ENCODE data around the gene NFE2L2. TPM values are rescaled to one million over a fixed set of nuclear protein-coding genes. Genes with fewer than 3 reads are reported as not detected.

The NFE2L2 gene
- total and polyA plus RNA-seq, 2 donors (not counting 3 experiments of a cell fraction or from before 2014, with no cell fraction given): 57.1 to 66.2 TPM

GRCh38 chr2:177302552-177302951 is 38.0 kb upstream of the NFE2L2 start:
- FAIRE-seq (no peak), DNase-seq (ENCODE audit: low read depth, low spot score) (no peak)
- no peak overlapping the region for H3K4me3 ChIP-seq (replicated peaks in 1 of 3; ENCODE audit: insufficient read depth in 1 of 3, low read depth in 1 of 3, low read length in 3 of 3)
- TF ChIP-seq CTCF (IDR thresholded peaks at IDR 0.05; ENCODE audit: extremely low read depth in 1 of 2, insufficient read depth in 1 of 2, low read depth in 1 of 2, low read length in 2 of 2) (no peak), EZH2 (IDR thresholded peaks at IDR 0.05; ENCODE audit: borderline replicate concordance, low read depth, low read length, severe bottlenecking) (no peak), MAX (IDR thresholded peaks at IDR 0.05; ENCODE audit: insufficient read depth, insufficient read length) (no peak), POLR2A (IDR thresholded peaks at IDR 0.05; ENCODE audit: low read depth, low read length) (no peak), FOS (IDR thresholded peaks at IDR 0.05; ENCODE audit: borderline replicate concordance, insufficient read depth, low read length) (no peak)
- no peaks in the 10 kb centered on the region for H3K9me1 ChIP-seq (replicated peaks; ENCODE audit: control insufficient read depth, extremely low read depth, insufficient read depth, low read length)
- H3K36me3 ChIP-seq (ENCODE audit: control insufficient read depth in 2 of 2, extremely low read depth in 1 of 2, insufficient read depth in 2 of 2, low read length in 2 of 2): peaks cover 0 to 2% of the 10 kb centered on the region in 2 experiments
- intact Hi-C loops (cut with micrococcal nuclease): no loop called here
- no peak overlapping the region for H3K27ac ChIP-seq (ENCODE audit: insufficient read depth, low read depth, low read length)
- POLR2A ChIA-PET: no interaction called here
- no peak overlapping the region for H3K9ac ChIP-seq (replicated peaks; ENCODE audit: extremely low read depth, insufficient read depth, low read length)
- H2AFZ ChIP-seq (ENCODE audit: low read depth, low read length): no peak overlapping the region
- H4K20me1 ChIP-seq (replicated peaks; ENCODE audit: control insufficient read depth, extremely low read depth, insufficient read depth, low read length): no peaks in the 10 kb centered on the region
- H3K9me3 ChIP-seq (replicated peaks; ENCODE audit: control insufficient read depth, insufficient read depth, low read length): no peaks in the 10 kb centered on the region
- H3K4me1 ChIP-seq (ENCODE audit: control insufficient read depth, extremely low read depth, insufficient read depth, low read length): no peaks in the 10 kb centered on the region
- no peaks in the 10 kb centered on the region for H3K27me3 ChIP-seq (ENCODE audit: control insufficient read depth in 2 of 2, insufficient read depth in 2 of 2, low read length in 2 of 2)
- no TSS peak for BruUV-seq (replicated peaks)
- no peaks in the 10 kb centered on the region for H3K79me2 ChIP-seq (ENCODE audit: control insufficient read depth, insufficient read depth, low read length)
- no peak overlapping the region for H3K4me2 ChIP-seq (ENCODE audit: insufficient read depth, low read length)
- CTCF ChIA-PET: interaction anchor here (1.3 kb wide), 1 partner anchor 138 kb away, joined by 4 read pairs; no protein-coding TSS in a partner anchor
- dilution Hi-C loops (cut with MboI; ENCODE audit: extremely low pct_ligation_motif_present, low sequenced_read_pairs): no loop called here

GRCh38 chr2:177298191-177298590 is 33.7 kb upstream of the NFE2L2 start:
- FAIRE-seq: no peak
- Histone ChIP-seq H3K36me3 (ENCODE audit: control insufficient read depth in 2 of 2, extremely low read depth in 1 of 2, insufficient read depth in 2 of 2, low read length in 2 of 2) (no peaks in the 10 kb centered on the region), H3K4me1 (ENCODE audit: control insufficient read depth, extremely low read depth, insufficient read depth, low read length) (no peaks in the 10 kb centered on the region), H3K9me1 (replicated peaks; ENCODE audit: control insufficient read depth, extremely low read depth, insufficient read depth, low read length) (no peaks in the 10 kb centered on the region), H2AFZ (ENCODE audit: low read depth, low read length) (no peak overlapping the region), H3K27me3 (ENCODE audit: control insufficient read depth in 2 of 2, insufficient read depth in 2 of 2, low read length in 2 of 2) (no peaks in the 10 kb centered on the region), H3K4me3 (replicated peaks in 1 of 3; ENCODE audit: insufficient read depth in 1 of 3, low read depth in 1 of 3, low read length in 3 of 3) (no peak overlapping the region), H3K79me2 (ENCODE audit: control insufficient read depth, insufficient read depth, low read length) (no peaks in the 10 kb centered on the region), H3K4me2 (ENCODE audit: insufficient read depth, low read length) (no peak overlapping the region), H3K27ac (ENCODE audit: insufficient read depth, low read depth, low read length) (no peak overlapping the region), H3K9me3 (replicated peaks; ENCODE audit: control insufficient read depth, insufficient read depth, low read length) (no peaks in the 10 kb centered on the region), H4K20me1 (replicated peaks; ENCODE audit: control insufficient read depth, extremely low read depth, insufficient read depth, low read length) (no peaks in the 10 kb centered on the region), H3K9ac (replicated peaks; ENCODE audit: extremely low read depth, insufficient read depth, low read length) (no peak overlapping the region)
- POLR2A ChIA-PET: no interaction called here
- CTCF ChIA-PET: no interaction called here
- BruUV-seq (replicated peaks): no TSS peak
- DNase-seq (ENCODE audit: low read depth, low spot score): no peak
- intact Hi-C loops (cut with micrococcal nuclease): no loop called here
- TF ChIP-seq JUN (IDR thresholded peaks at IDR 0.05; ENCODE audit: borderline replicate concordance, insufficient read depth, insufficient read length, low read depth): no peak
- TF ChIP-seq FOS (IDR thresholded peaks at IDR 0.05; ENCODE audit: borderline replicate concordance, insufficient read depth, low read length): no peak
- no peak for TF ChIP-seq EZH2 (IDR thresholded peaks at IDR 0.05; ENCODE audit: borderline replicate concordance, low read depth, low read length, severe bottlenecking)
- TF ChIP-seq MAX (IDR thresholded peaks at IDR 0.05; ENCODE audit: insufficient read depth, insufficient read length): no peak
- no peak for TF ChIP-seq GATA2 (IDR thresholded peaks at IDR 0.05; ENCODE audit: insufficient read depth, insufficient read length, low read depth, low read length)
- TF ChIP-seq MYC (IDR thresholded peaks at IDR 0.05; ENCODE audit: low read depth, low read length): no peak
- TF ChIP-seq CTCF (IDR thresholded peaks at IDR 0.05; ENCODE audit: extremely low read depth in 1 of 2, insufficient read depth in 1 of 2, low read depth in 1 of 2, low read length in 2 of 2): no peak
- no peak for TF ChIP-seq POLR2A (IDR thresholded peaks at IDR 0.05; ENCODE audit: low read depth, low read length)
- TF ChIP-seq POLR2AphosphoS5 (IDR thresholded peaks at IDR 0.05; ENCODE audit: insufficient read depth, low read depth, low read length): no peak
- dilution Hi-C loops (cut with MboI; ENCODE audit: extremely low pct_ligation_motif_present, low sequenced_read_pairs): no loop called here
